GM08714 (cell line): Measurements from ENCODE around the gene MYO19.
"Not testable (repeated sequence)": the region's sequence is repeated elsewhere in the genome, so short reads cannot be mapped to it uniquely, and the experiment has no call there.

Experiments used
- H3K4me3 ChIP-seq: fragments of 200-500 bp; sonication (Bioruptor generic); 2 replicates; pipeline ENCODE4 v1.5.1; 2014; ENCODE audit warnings: mild to moderate bottlenecking, low read length, inconsistent platforms
- ZNF274 ChIP-seq: IDR thresholded peaks from 2 replicates; pipeline ENCODE4 v1.6.1; 2012; ENCODE audit warnings: mild to moderate bottlenecking, low read depth, low read length

MYO19 gene

DNA sequence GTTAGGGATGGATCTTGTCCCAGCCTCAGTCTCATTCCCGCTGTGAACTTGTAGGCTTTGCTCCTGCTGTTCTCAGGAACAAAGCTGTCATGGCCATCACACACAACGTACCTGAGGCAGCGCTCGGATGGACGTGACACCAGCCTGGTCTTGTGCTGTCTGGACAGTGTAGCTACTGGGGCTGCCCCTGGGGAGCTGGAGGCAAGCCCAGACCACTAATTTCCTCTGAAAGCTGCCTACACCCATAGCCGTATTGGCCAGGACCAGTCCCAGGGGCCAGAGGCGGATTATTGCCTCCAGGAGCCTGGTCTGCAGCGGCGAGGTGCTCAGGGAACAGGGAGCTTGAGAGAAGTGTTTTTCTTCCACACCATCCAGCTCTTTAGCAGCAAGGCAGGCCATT is 36.5 kb downstream of the MYO19 start:
- H3K4me3 ChIP-seq, result no peak overlapping the region
- TF ChIP-seq ZNF274, result no peak

DNA sequence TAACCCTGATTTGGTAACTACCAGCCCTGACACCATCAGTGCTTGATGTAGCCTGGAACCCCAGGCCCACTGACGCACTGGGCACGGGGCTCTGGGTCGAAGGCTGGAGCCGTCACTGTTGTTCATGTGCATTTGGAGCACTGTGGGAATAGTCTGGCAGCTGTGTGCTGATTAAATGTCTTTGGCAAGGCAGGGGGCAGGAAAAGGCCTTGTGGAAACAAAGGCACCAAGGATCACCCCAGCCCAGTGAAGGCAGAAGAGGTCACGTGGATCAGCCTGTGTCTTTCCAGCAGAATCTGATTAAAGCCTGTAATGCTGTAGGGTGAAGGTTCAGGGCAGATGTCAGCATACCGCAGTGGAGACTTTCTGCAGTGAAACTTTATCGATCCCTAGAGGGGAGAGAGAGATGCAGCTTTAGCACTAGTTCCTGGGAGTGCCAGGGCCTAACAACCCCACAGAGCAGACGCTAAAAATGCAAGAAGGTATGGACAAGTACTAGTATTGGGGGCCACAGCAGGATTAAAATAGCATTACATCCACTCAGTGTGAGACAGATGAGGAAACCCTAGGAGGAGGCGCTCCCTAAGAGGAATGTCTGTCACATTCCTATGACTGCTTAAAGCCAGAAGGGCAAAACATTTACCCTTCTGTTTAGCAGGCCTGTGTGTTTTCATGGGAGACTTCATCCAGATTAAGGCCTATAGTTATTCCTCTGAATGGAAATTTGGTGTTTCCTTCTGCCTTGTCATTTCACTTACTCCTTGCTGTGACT is 38.5 kb downstream of the MYO19 start:
- TF ChIP-seq ZNF274, result no peak
- H3K4me3 ChIP-seq, result no peak overlapping the region

DNA sequence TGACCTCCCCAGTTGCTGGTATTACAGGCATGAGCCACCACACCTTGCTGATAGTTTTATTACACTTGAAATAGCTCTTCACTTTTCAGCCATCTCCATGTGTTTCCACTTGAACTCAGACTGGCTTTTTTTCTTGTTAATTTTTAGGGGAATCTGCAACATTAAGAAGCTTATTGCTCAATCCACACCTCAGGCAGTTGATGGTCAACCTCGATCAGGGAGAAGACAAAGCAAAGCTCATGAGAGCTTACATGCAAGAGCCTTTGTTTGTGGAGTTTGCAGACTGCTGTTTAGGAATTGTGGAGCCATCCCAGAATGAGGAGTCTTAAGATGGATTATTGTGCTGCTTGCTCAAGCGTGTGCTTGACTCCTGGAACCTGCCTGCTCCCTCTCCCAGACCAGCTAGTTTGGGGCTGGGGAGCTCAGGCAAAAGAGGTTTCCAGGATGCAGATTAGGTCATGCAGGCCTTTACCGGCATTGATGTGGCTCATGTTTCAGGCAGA is 39.5 kb downstream of the MYO19 start:
- TF ChIP-seq ZNF274, result no peak

DNA sequence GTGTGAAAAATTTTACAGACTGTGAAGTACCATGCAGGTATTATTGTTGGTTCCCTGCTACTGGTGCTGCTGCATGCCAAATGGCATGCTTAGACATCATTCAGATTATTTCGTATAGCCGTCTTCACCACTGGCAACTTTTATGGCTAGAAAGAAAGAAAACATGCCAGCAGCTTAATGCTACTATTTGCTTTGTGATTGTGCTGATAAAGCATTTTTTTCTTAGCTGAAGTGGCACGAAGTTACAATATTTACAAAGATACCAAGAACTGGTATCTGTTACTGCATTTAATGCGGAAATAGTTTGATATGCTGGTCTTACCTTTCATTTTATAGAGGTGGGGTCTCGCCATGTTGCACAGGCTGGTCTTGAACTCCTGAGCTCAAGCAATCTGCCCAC is 40.0 kb downstream of the MYO19 start:
- H3K4me3 ChIP-seq, result no peak overlapping the region
- no peak for TF ChIP-seq ZNF274

More for the DNA sequence above, 39.5 kb downstream of the MYO19 start:
- H3K4me3 ChIP-seq, result no peak overlapping the region

DNA sequence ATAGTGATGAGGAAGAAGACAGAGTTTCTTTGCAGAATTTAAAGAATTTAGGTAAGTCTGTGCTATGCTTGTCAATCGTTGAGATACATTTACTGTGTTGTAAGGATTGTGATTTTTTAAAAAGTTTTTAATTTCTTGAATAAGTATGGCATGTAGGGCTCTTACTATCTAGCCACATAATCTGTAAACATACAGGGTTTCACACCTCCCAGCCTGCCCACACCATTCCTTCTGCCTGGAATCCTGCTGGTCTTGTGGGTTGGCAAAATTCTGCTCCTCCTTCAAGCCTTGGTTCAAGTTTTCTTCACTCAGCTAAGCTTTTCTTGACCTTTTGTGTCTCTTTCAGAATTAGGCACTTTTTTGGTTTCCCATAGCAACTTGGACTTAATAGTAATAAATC is 40.7 kb downstream of the MYO19 start:
- TF ChIP-seq ZNF274, result no peak
- no peak overlapping the region for H3K4me3 ChIP-seq

DNA sequence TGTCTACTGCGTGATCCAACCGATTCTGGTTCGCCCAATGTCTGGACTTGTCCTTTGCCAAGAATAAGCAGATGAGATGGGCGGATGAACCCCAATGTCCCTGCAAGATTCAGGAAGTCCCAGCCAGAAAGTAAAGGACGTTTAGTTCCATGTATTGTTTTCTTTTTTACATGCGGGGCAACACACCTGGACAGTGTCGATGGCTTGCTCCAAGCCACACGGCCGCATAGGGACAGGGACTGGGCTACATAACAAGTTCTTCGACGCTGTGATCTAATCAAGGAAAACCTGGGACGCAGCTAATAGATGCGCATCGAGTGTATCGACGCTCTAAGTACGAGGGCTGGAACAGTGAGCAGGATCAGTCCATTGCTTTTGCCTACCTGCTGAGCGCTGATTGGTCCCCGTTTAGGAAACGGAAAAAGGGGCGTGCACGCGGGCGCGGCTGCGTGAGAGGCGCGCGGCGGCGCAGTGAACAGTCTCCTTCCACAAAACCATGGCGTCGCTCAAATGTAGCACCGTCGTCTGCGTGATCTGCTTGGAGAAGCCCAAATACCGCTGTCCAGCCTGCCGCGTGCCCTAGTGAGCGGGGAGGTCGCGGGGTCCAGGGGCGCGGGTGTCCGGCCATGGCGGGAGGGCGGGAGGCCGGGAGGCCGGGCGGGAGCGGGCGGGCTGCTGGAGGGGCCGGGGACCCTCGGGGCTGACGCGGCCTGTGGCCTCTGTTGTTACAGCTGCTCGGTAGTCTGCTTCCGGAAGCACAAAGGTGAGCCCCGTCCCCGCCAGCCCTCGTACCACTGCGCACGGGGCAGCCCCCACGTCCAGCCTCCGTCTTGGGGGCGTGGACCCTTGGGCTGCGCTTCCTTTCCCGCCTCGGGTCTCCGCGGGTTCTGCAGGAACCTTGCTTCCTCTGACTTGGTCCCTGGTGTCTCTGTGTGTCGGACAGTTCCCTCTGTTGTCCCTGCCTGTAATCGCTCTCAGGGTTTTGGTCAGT is 48.2 kb downstream of the MYO19 start, which contains the start of gene ZNHIT3:
ZNHIT3 (plus strand) TSS at position 478 of the 991 bp plus-strand sequence; CDS start at position 497, 19 bp downstream.
- H3K4me3 ChIP-seq, result peak within 1 kb of the TSS; percentile 96
- TF ChIP-seq ZNF274, result no peak

DNA sequence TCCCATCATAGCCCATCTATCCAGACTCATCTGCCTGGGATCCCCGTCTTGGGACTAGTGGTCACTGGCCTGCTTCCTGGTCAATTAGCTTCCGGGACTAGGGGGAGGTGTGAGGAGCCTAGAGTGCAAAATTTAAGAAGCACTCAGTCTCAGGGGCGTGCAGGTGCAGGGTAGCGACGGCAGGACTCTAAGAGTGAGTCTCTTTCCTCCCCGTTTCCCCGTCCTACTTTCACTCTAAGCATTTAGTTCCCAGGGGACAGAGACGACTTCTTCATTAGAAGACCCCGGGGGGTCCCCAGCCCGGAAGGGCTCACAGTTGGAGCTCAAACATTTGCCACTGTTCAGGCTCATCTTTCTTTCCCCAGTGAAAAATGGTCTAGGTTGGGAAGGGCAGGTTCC is 48.9 kb downstream of the MYO19 start:
- TF ChIP-seq ZNF274, result no peak
- peak overlapping the region; percentile 96 for H3K4me3 ChIP-seq

DNA sequence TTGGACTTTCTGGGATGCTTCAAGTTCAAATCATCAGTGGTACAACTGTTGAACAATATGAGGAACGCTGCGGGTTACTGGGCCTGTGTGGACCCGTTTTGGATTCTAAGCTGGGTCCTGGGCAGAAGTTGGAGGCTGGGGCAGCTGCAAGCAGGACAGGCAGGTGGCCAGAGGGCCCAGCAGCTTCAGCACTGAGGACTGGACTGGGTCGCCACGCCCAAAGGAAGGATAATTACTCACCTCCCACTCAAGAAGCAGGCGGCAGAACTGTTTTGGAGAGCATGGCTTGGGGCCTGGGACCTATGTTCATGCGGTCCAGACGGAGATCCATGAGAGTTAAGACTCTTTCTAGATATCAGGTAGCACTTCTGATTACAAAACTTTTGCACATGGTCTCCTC is 49.6 kb downstream of the MYO19 start:
- no peak for TF ChIP-seq ZNF274
- H3K4me3 ChIP-seq, result no peak overlapping the region

DNA sequence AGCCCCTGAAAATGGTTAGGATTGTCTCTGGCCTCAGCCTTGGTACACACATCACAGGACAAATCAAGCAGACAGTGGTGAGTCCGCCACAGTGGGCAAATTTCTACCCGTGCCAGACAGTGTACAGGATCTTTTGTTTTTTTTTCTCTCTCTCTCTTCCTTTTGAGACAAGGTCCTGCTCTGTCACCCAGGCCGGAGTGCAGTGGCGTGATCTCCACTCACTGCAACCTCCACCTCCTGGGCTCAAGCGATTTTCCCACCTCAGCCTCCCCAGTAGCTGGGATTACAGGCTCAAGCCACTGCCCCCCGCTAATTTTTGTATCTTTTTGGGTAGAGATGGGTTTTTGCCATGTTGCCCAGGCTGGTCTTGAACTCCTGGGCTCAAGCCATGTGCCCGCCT is 50.6 kb downstream of the MYO19 start:
- H3K4me3 ChIP-seq, result not testable (repeated sequence)

DNA sequence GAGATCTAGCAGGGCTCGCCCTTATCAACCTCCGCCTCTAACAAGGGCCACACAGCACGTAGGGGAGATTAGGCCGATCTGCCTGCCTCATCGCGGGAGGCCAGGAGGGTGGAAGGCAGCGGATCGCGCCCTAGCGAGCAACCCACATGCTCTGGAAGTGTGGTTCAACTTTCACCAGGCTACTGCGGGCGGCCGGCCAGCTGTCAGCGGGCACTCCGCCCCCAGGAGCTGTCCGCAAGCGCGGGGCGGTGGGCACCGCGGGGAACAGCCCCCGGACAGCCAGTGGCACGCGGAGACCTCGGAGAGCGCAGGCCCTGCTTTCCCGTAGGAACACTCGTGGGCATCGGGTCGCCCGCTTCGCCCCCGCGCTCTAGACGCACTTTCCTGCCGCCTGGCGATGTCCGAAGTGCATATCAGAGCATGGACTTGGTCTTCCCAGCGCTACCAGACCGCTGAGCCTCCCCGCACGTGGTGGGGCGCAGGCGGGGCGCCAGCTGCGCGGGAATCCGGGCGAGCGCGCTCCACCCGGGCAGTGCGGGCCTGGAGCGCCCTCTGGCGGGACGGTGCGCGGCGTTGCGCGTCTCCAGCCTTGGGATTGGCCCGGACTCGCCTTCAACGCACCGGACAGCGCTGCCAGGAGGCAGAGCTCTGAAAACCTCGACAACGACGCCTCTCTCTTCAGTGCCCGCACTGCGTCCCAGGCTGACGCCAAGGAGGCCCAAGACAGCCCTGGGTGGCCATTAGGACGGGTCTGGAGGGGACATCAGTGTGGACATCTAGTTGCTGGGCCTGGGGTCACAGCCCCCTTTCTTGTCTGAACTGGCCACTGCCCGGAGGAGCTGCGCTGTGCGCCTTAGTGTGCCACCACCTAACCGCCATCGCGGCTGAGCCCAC is 51.8 kb downstream of the MYO19 start:
- no peak for TF ChIP-seq ZNF274
- H3K4me3 ChIP-seq, result no peak overlapping the region

DNA sequence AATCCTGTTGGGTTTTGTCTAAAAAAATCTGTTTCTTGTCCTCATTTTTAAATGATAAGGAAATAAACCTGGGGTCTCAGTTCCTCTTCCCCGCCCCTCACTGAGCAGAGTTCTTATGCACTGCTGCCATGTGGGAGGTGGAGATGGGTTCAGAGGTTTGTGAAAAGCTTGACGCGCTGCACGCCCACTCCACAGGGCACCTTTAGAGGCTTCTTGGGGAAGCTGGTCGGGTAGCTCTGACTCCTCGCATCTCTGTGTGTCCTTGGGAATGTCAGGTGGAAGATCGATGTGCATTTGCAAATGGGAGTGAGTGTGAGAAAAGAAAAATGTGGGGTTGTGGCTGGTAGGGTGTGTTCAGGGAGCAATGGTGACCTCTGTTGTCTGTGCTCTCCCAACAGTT is 52.8 kb downstream of the MYO19 start:
- no peak overlapping the region for H3K4me3 ChIP-seq
- no peak for TF ChIP-seq ZNF274

DNA sequence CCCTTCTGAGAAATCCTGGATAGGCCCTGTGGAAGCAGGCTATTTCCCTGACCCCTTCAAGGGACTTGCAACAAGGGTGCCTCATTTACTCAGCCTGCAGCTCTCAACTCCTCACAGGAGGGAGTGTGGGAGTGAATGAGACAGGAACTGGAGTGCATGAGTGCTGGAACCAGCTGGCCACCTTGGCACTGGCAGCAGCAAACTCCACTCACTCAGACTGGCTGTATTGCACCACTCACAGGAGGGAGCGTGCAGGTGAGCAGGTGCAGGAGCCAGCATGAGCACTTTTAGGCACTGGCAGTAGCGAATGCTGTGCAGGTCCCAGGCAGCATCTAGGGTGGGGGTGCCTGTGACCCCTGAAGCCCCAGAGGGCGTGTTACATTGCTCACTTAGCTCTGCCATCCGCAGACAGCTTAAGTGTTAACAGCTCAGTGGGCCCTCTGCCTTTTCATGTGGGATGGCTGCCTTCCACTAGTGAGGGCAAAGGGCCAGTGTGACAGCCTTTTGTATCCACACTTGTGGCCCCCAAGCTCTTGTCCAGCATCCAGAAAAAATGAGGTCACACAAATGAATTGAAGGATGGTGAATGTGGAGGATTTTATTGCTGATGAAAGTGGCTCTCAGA is 59.2 kb downstream of the MYO19 start:
- no peak for TF ChIP-seq ZNF274
- no peak overlapping the region for H3K4me3 ChIP-seq

DNA sequence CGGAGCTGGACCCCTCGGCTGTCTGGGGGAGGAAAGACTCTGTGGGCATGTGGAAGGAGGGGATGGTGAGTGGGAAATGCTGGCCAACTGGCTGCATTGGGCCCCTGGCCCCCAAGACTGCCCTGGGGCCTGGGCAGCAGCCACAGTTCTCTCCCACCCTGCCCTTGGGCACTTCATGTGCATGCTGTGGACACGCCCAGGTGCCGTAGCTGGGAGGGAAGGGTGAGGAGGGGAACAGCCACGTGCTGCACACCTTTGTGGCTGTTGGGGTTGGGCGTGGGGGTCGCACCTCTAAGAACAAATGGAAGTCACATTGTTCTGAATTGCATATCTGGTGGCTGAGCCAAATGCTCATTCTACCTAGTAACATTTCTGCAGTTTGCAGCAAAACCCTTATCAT is 60.1 kb downstream of the MYO19 start:
- no peak for TF ChIP-seq ZNF274
- no peak overlapping the region for H3K4me3 ChIP-seq

DNA sequence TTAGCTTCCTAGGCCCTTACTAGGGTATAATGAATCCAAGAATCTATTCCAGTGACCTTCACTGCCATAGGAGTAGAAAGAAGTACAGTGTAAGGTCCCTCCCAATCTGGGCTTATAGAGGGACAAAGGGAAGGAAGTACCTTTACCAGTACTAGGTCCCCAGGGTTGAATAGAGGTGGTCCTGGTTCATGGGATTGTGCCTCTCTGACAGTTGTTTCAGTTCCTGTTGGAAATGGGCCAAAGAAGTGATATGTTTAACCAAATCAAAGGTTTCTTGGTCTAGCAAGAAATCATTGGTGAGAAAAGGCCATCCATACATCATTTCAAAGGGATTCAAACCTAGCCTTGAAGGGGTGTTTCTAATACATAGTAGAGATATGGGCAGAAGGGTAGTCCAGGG is 64.2 kb downstream of the MYO19 start:
- no peak for TF ChIP-seq ZNF274
- no peak overlapping the region for H3K4me3 ChIP-seq
